Ovary (tissue), 9 donors: ENCODE data around the gene SLC27A5. TPM values are rescaled to one million over a fixed set of nuclear protein-coding genes. Genes with fewer than 3 reads are reported as not detected.
"Not testable (repeated sequence)": the region's sequence is repeated elsewhere in the genome, so short reads cannot be mapped to it uniquely, and the experiment has no call there.

ENCODE experiments used
- DNase-seq, 5 donors: peaks; one replicate each; pipeline ENCODE4 v3.0.0-alpha.2; 2019 to 2020
- H3K27ac ChIP-seq, 2 donors: fragments of 200-600 bp; one replicate each; pipeline versions ENCODE4 v1.5.1 to v1.8.0; 2019 to 2022
- H3K27me3 ChIP-seq: fragments of 200-600 bp; one replicate; pipeline ENCODE4 v1.8.0; 2022
- H3K36me3 ChIP-seq: fragments of 200-600 bp; sonication (generic); one replicate; pipeline ENCODE4 v1.5.1; 2019
- H3K4me1 ChIP-seq: one replicate; pipeline ENCODE4 v1.8.1; 2013; ENCODE audit warnings: mild to moderate bottlenecking, moderate library complexity; ENCODE audit not compliant: insufficient read depth
- H3K4me3 ChIP-seq: fragments of 200-600 bp; sonication (generic); one replicate; pipeline ENCODE4 v1.5.1; 2017
- H3K9me3 ChIP-seq, 2 donors: fragments of 200-600 bp in 1 of 2; sonication (generic) in 1 of 2; one replicate each; pipeline versions ENCODE4 v1.5.1 to v1.8.1; 2013 to 2019; ENCODE audit warnings: mild to moderate bottlenecking in 1 of 2, moderate library complexity in 1 of 2
- EP300 ChIP-seq: sonication (generic); formaldehyde crosslinking; IDR thresholded peaks from one replicate; pipeline ENCODE4 v1.6.1; 2017; ENCODE audit warnings: antibody characterized with exemption
- POLR2A ChIP-seq: fragments of 450-650 bp; IDR thresholded peaks from one replicate; pipeline ENCODE4 v1.6.1; 2017; ENCODE audit warnings: antibody characterized with exemption, mild to moderate bottlenecking, moderate library complexity
- WGBS, 3 donors: extraction: QIAGEN DNeasy Blood & Tissue Kit in 1 of 3; methylation state at CpG; one replicate each; pipeline versions ENCODE4 v1.1.5 to v1.1.7; 2013 to 2017; 5-methylcytosine and 5-hydroxymethylcytosine counted together
- intact Hi-C, 4 donors: fragments of 100-400 bp; cut with DNase I; formaldehyde crosslinking; loops; one replicate each; pipeline versions ENCODE4 v1.11.0 to v1.15.1; 2022 to 2023
- polyA plus RNA-seq, 2 donors: library from polyadenylated mRNA; stranded (reverse); fragments of 200-250 nt in 1 of 2; fragments of 350-450 nt in 1 of 2; fragmentation: Illumina TruSeq in 1 of 2; extraction: RNeasy Lipid Tissue Mini Kit (QIAGEN cat#74804) in 1 of 2; gene quantifications; one replicate each; pipeline ENCODE4 v1.2.3, GENCODE V29; 2013 to 2014
- total RNA-seq, 7 donors: library from RNA; depleted of rRNA in 2 of 7; stranded (reverse); fragments of >200 nt in 2 of 7; fragmentation: NEBNext Ultra II Directional in 3 of 7; extraction: Animal tissue kit (Norgen Biotek cat#: 25700) in 3 of 7; gene quantifications; one replicate each; pipeline versions ENCODE4 v1.1.0 to v1.2.4, GENCODE V29; 2016 to 2023
- TF ChIP-seq, protein P1 (sequence below), 3 donors: fragments of 450-650 bp in 2 of 3; fragments of 200-600 bp in 1 of 3; IDR thresholded peaks; one replicate each; pipeline versions ENCODE4 v1.5.1 to v1.8.0; 2016 to 2022; ENCODE audit warnings: antibody characterized with exemption in 3 of 3, mild to moderate bottlenecking in 1 of 3
- donor health status: DM: no; HTN: no; CAD: no; lungs with moderate emphysema.
- donor health status: DM: no; HTN: no; CAD: no.
- donor health status: Bipolar disorder and iron deficiency.
- donor health status: DM: yes; HTN: yes; CAD: no.
- donor health status: DM: no; HTN: no; CAD: no.
- donor health status: DM: yes; HTN: yes; CAD: no.

Gene SLC27A5
- total and polyA plus RNA-seq, 9 donors, result 0.70 to 14.8 (median 11.1) TPM

DNA sequence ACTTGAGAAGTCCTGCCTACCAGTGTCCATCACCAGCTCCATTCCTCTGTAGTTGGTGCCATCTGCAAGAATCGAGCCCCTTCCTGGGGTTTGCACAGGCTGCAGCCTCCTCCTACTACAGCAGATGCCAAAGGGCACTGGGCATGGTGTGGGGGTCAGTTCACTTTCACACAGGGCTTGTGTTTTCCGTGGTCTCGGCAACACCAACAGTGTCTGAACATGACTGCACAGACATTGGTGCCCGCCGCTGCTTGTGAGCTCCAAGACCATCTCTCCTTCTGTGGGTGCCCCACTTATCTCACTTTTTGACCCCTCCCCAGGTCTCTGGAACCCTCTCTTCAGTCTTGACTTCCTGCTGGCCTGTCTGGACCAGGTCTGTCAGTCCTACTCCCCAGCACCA is 20.4 kb downstream of the SLC27A5 start:
- H3K27me3 ChIP-seq, result no peaks in the 10 kb centered on the region
- no peaks in the 10 kb centered on the region for H3K9me3 ChIP-seq
- no peak for TF ChIP-seq EP300
- TF ChIP-seq, protein P1, sequence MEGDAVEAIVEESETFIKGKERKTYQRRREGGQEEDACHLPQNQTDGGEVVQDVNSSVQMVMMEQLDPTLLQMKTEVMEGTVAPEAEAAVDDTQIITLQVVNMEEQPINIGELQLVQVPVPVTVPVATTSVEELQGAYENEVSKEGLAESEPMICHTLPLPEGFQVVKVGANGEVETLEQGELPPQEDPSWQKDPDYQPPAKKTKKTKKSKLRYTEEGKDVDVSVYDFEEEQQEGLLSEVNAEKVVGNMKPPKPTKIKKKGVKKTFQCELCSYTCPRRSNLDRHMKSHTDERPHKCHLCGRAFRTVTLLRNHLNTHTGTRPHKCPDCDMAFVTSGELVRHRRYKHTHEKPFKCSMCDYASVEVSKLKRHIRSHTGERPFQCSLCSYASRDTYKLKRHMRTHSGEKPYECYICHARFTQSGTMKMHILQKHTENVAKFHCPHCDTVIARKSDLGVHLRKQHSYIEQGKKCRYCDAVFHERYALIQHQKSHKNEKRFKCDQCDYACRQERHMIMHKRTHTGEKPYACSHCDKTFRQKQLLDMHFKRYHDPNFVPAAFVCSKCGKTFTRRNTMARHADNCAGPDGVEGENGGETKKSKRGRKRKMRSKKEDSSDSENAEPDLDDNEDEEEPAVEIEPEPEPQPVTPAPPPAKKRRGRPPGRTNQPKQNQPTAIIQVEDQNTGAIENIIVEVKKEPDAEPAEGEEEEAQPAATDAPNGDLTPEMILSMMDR (IDR thresholded peaks at IDR 0.05), result no peak
- no peak for TF ChIP-seq POLR2A
- H3K36me3 ChIP-seq, result no peaks in the 10 kb centered on the region
- WGBS, 3 donors, result 81 to 85% (median 84%) methylated on average over 5 of the region's 5 CpGs
- no peak for DNase-seq
- no peaks in the 10 kb centered on the region for H3K4me1 ChIP-seq
- no peak overlapping the region for H3K4me3 ChIP-seq
- no peak overlapping the region for H3K27ac ChIP-seq
- intact Hi-C loops, result no loop called here

DNA sequence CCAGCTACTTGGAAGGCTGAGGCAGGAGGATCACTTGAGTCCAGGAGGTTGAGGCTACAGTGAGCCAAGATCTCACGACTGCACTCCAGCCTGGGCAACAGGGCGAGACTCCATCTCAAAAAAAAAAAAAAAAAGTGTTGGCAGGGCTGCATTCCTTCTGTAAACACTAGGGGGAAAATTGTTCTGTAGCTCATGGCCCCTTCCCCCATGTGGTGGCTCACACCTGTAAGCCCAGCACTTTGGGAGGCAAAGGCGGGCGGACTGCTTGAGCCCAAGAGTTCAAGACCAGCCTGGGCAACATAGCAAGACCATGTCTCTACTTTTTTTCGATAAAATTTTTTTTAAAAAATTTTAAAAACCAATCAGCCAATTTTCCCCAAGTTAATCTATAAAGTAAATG is 27.4 kb downstream of the SLC27A5 start:
- H3K27ac ChIP-seq, intact Hi-C loops, H3K4me3 ChIP-seq, DNase-seq, H3K4me1 ChIP-seq, H3K36me3 ChIP-seq, H3K9me3 ChIP-seq, H3K27me3 ChIP-seq: not testable (repeated sequence)
- WGBS, 3 donors, result 94 to 96% (median 95%) methylated on average over 5 of the region's 5 CpGs

DNA sequence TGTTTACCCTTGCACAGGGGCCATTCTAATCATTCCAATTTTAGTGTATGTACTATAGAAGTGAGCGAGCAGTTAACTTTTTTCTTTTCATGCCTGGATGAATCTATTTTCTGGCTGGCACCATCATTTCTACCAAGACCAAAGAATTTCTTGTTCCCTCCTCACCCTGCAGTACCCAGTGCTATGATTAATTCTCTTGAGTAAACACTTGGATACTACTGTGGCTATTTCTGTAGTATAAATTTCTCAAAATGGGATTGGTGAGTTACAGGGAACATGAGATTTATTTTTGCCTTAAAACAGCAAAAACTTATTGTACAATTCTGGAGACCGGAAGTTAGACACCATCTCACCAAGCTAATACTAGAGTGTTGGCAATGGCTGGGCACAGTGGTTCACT is 28.0 kb downstream of the SLC27A5 start:
- intact Hi-C loops, result no loop called here
- 73 to 91% (median 86%) methylated on average over 2 of the region's 2 CpGs for WGBS, 3 donors
- H3K27ac ChIP-seq, result no peak overlapping the region
- H3K27me3 ChIP-seq, result no peaks in the 10 kb centered on the region
- no peaks in the 10 kb centered on the region for H3K4me1 ChIP-seq
- no peak for DNase-seq
- TF ChIP-seq EP300, result no peak
- TF ChIP-seq, protein P1 (IDR thresholded peaks at IDR 0.05), result no peak
- TF ChIP-seq POLR2A, result no peak
- H3K9me3 ChIP-seq, result no peaks in the 10 kb centered on the region
- H3K36me3 ChIP-seq, result no peaks in the 10 kb centered on the region
- no peak overlapping the region for H3K4me3 ChIP-seq

DNA sequence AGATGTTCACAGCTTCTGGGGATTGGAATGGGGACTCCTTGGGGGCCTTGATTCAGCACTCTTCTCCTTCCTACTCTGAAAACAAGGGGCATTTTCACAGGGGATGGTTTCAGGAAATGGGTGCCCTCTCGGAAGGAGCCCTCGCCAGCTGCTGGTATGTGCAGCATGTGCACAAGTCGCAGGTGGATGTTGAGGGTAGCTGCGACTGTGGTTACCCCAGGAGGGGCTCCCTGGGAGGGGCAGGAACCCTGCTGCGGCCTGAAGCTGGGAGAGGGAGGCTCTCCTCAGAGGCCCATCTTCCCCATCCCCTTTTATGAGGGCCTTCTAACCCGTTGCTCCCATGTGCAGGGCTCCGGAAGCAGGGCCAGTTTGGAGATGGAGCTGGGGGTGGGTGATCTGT is 29.4 kb downstream of the SLC27A5 start:
- H3K36me3 ChIP-seq, result no peaks in the 10 kb centered on the region

DNA sequence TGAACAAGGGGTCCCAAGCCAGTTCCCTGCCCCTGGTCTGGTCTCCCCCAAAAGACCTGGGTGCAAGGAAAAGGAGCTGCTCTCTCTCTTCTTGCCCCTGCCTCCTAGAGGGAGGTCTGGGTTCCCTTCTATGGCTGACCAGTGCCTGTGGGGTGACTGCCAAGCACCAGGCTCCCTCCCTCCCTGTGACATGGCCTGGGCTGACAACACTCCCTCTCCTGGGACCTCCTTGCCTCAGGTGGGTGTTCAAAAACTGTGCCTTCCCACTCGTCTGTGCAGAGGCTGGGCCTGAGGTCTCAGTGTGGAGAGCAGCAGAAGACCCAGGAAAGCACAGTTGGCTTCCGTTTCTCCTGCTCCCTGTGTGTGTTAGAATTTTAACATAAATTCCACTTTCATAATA is 31.0 kb downstream of the SLC27A5 start:
- Histone ChIP-seq H3K9me3 (no peaks in the 10 kb centered on the region), H3K4me3 (no peak overlapping the region), H3K27ac (no peak overlapping the region), H3K27me3 (no peaks in the 10 kb centered on the region), H3K36me3 (no peaks in the 10 kb centered on the region), H3K4me1 (peaks cover 3% of the 10 kb centered on the region)
- WGBS, 3 donors, result 67 to 83% (median 77%) methylated on average over 2 of the region's 2 CpGs
- intact Hi-C loops, result no loop called here
- TF ChIP-seq EP300, result no peak
- no peak for TF ChIP-seq POLR2A
- TF ChIP-seq, protein P1 (IDR thresholded peaks at IDR 0.05), result no peak
- no peak for DNase-seq

More for the DNA sequence above, 29.4 kb downstream of the SLC27A5 start:
- no peak overlapping the region for H3K27ac ChIP-seq
- no peak overlapping the region for H3K4me3 ChIP-seq
- H3K4me1 ChIP-seq, result no peaks in the 10 kb centered on the region
- DNase-seq, result no peak
- H3K27me3 ChIP-seq, result no peaks in the 10 kb centered on the region
- intact Hi-C loops, result no loop called here
- no peaks in the 10 kb centered on the region for H3K9me3 ChIP-seq
- 85 to 92% (median 89%) methylated on average over 7 of the region's 7 CpGs for WGBS, 3 donors
- no peak for TF ChIP-seq POLR2A
- TF ChIP-seq, protein P1 (IDR thresholded peaks at IDR 0.05), result no peak
- no peak for TF ChIP-seq EP300
